Measurements from ENCODE around the gene USP9X. TPM values are rescaled to one million over a fixed set of nuclear protein-coding genes. Genes with fewer than 3 reads are reported as not detected.
"Not testable (repeated sequence)": the region's sequence is repeated elsewhere in the genome, so short reads cannot be mapped to it uniquely, and the experiment has no call there.

Gene USP9X
- total RNA-seq, 1 donor from 2014 or later: 72.4 TPM

GRCh38 chrX:41148553-41148952, 63.3 kb downstream of the USP9X start:
- Histone ChIP-seq H3K4me1 (no peaks in the 10 kb centered on the region), H3K9me3 (no peaks in the 10 kb centered on the region), H3K36me3 (peaks cover 4 to 50% of the 10 kb centered on the region in 2 donors), H3K4me3 (no peak overlapping the region), H3K27ac (no peak overlapping the region), H3K27me3 (no peaks in the 10 kb centered on the region)
- intact Hi-C loops (cut with DNase I): no loop called here
- no peak for DNase-seq (ENCODE audit: extremely low spot score in 2 of 2)
- TF ChIP-seq POLR2AphosphoS5 (IDR thresholded peaks at IDR 0.05; ENCODE audit: insufficient read depth in 1 of 2, low read depth in 1 of 2): no peak
- TF ChIP-seq POLR2A (IDR thresholded peaks at IDR 0.05): no peak
- TF ChIP-seq CTCF (IDR thresholded peaks at IDR 0.05): no peak

DNA sequence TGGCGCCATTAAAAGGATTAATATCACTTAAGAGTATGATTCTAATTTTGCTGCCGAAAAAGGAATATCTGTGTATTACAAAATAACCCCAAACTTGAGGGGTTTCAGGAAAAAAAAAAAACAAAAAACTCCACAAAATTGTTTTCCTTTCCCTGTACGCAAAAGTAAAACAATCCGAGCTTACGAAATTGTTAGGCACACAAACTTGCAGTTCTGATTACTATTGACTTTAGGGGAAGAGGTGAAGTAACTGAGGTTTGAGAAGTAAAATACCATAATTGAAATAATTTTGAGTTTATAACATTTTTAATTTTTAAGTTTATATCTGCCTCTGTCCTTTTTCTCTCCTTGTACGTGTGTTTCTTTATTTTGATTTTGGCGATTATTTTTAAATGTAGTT, 64.8 kb downstream of the USP9X start:
- Histone ChIP-seq H3K36me3 (peaks cover 4 to 40% of the 10 kb centered on the region in 2 donors), H3K9me3 (no peaks in the 10 kb centered on the region), H3K4me1 (no peaks in the 10 kb centered on the region), H3K27ac (no peak overlapping the region), H3K4me3 (no peak overlapping the region), H3K27me3 (no peaks in the 10 kb centered on the region)
- TF ChIP-seq POLR2A (IDR thresholded peaks at IDR 0.05) (no peak), CTCF (IDR thresholded peaks at IDR 0.05) (no peak), POLR2AphosphoS5 (IDR thresholded peaks at IDR 0.05; ENCODE audit: insufficient read depth in 1 of 2, low read depth in 1 of 2) (no peak)
- DNase-seq (ENCODE audit: extremely low spot score in 2 of 2): no peak
- intact Hi-C loops (cut with DNase I): no loop called here

GRCh38 chrX:41151726-41152125, 66.5 kb downstream of the USP9X start:
- H3K27ac ChIP-seq; DNase-seq (ENCODE audit: extremely low spot score in 2 of 2); H3K27me3 ChIP-seq; H3K4me1 ChIP-seq; H3K4me3 ChIP-seq; intact Hi-C loops (cut with DNase I); H3K9me3 ChIP-seq: not testable (repeated sequence)
- H3K36me3 ChIP-seq: peaks cover 4 to 29% of the 10 kb centered on the region in 2 donors

- Histone ChIP-seq H3K27ac (no peak overlapping the region), H3K27me3 (no peaks in the 10 kb centered on the region), H3K36me3 (peaks cover 4 to 29% of the 10 kb centered on the region in 2 donors), H3K9me3 (no peaks in the 10 kb centered on the region), H3K4me1 (no peaks in the 10 kb centered on the region), H3K4me3 (no peak overlapping the region)
- DNase-seq (ENCODE audit: extremely low spot score in 2 of 2): no peak
- no peak for TF ChIP-seq CTCF (IDR thresholded peaks at IDR 0.05)
- TF ChIP-seq POLR2AphosphoS5 (IDR thresholded peaks at IDR 0.05; ENCODE audit: insufficient read depth in 1 of 2, low read depth in 1 of 2): no peak
- TF ChIP-seq POLR2A (IDR thresholded peaks at IDR 0.05): no peak
- intact Hi-C loops (cut with DNase I): no loop called here
Observed at GRCh38 chrX:41152221-41152620, 67.0 kb downstream of the USP9X start.

- H3K27me3 ChIP-seq: no peaks in the 10 kb centered on the region
- no peak for DNase-seq (ENCODE audit: extremely low spot score in 2 of 2)
- no peaks in the 10 kb centered on the region for H3K4me1 ChIP-seq
- intact Hi-C loops (cut with DNase I): no loop called here
- H3K27ac ChIP-seq: no peak overlapping the region
- H3K4me3 ChIP-seq: no peak overlapping the region
- no peaks in the 10 kb centered on the region for H3K9me3 ChIP-seq
- H3K36me3 ChIP-seq: peaks cover 4 to 18% of the 10 kb centered on the region in 2 donors
- TF ChIP-seq CTCF (IDR thresholded peaks at IDR 0.05) (no peak), POLR2AphosphoS5 (IDR thresholded peaks at IDR 0.05; ENCODE audit: insufficient read depth in 1 of 2, low read depth in 1 of 2) (no peak), POLR2A (IDR thresholded peaks at IDR 0.05) (no peak)
Observed at GRCh38 chrX:41153448-41153847, 68.2 kb downstream of the USP9X start.

- Histone ChIP-seq H3K9me3 (no peaks in the 10 kb centered on the region), H3K4me3 (no peak overlapping the region), H3K36me3 (peaks cover 4 to 13% of the 10 kb centered on the region in 2 donors), H3K4me1 (no peaks in the 10 kb centered on the region), H3K27me3 (no peaks in the 10 kb centered on the region), H3K27ac (no peak overlapping the region)
- TF ChIP-seq POLR2AphosphoS5 (IDR thresholded peaks at IDR 0.05; ENCODE audit: insufficient read depth in 1 of 2, low read depth in 1 of 2) (no peak), CTCF (IDR thresholded peaks at IDR 0.05) (no peak), POLR2A (IDR thresholded peaks at IDR 0.05) (no peak)
- intact Hi-C loops (cut with DNase I): no loop called here
- DNase-seq (ENCODE audit: extremely low spot score in 2 of 2): no peak
Observed at GRCh38 chrX:41153957-41154356, 68.7 kb downstream of the USP9X start.

All from vagina (tissue), 2 donors.